Subcutaneous abdominal adipose tissue (tissue), 5 donors: ENCODE results near the gene ARSJ.
"Not testable (repeated sequence)": the region's sequence is repeated elsewhere in the genome, so short reads cannot be mapped to it uniquely, and the experiment has no call there.

Source experiments
- H3K27ac ChIP-seq: one replicate; pipeline ENCODE4 v1.7.0; 2013; ENCODE audit warnings: low read depth, mild to moderate bottlenecking, inconsistent platforms, low read length, moderate library complexity
- H3K27me3 ChIP-seq, 5 donors: one replicate each; pipeline ENCODE4 v1.7.0; 2013; ENCODE audit warnings: low read length in 5 of 5, inconsistent platforms in 1 of 5; ENCODE audit not compliant: control insufficient read depth in 5 of 5, insufficient read depth in 4 of 5
- H3K36me3 ChIP-seq, 5 donors: one replicate each; pipeline ENCODE4 v1.7.0; 2013; ENCODE audit warnings: low read length in 5 of 5; ENCODE audit not compliant: control insufficient read depth in 5 of 5, insufficient read depth in 5 of 5
- H3K4me1 ChIP-seq, 5 donors: one replicate each; pipeline ENCODE4 v1.7.0; 2013; ENCODE audit warnings: low read length in 5 of 5, mild to moderate bottlenecking in 3 of 5, moderate library complexity in 1 of 5; ENCODE audit not compliant: control insufficient read depth in 5 of 5, insufficient read depth in 5 of 5
- H3K4me3 ChIP-seq, 5 donors: one replicate each; pipeline ENCODE4 v1.7.0; 2013; ENCODE audit warnings: low read length in 5 of 5, low read depth in 1 of 5
- H3K9ac ChIP-seq, 5 donors: one replicate each; pipeline ENCODE4 v1.7.0; 2013; ENCODE audit warnings: low read length in 5 of 5, mild to moderate bottlenecking in 4 of 5, moderate library complexity in 3 of 5
- H3K9me3 ChIP-seq, 5 donors: one replicate each; pipeline ENCODE4 v1.7.0; 2013; ENCODE audit warnings: low read length in 5 of 5; ENCODE audit not compliant: control insufficient read depth in 5 of 5
- donor health status: healthy.
- donor health status: healthy.
- donor health status: healthy.
- donor health status: healthy.
- donor health status: healthy.

Gene ARSJ

GRCh38 chr4:114015444-114015899 lies 36.0 kb upstream of the ARSJ start:
- Histone ChIP-seq H3K4me1 (peaks cover 0 to 4% (median 0%) of the 10 kb centered on the region in 5 donors), H3K36me3 (no peaks in the 10 kb centered on the region), H3K27ac (no peak overlapping the region), H3K9me3 (peaks cover 0 to 3% (median 0%) of the 10 kb centered on the region in 5 donors), H3K27me3 (no peaks in the 10 kb centered on the region), H3K4me3 (no peak overlapping the region), H3K9ac (no peak overlapping the region)

- H3K36me3 ChIP-seq, H3K4me3 ChIP-seq, H3K9me3 ChIP-seq, H3K4me1 ChIP-seq, H3K27ac ChIP-seq, H3K27me3 ChIP-seq, H3K9ac ChIP-seq: not testable (repeated sequence)
Observed at GRCh38 chr4:114013201-114013600, 33.8 kb upstream of the ARSJ start.

- H3K27ac ChIP-seq = no peak overlapping the region
- H3K36me3 ChIP-seq = no peaks in the 10 kb centered on the region
- no peak overlapping the region for H3K4me3 ChIP-seq
- H3K9me3 ChIP-seq = peaks cover 0 to 3% (median 0%) of the 10 kb centered on the region in 5 donors
- H3K27me3 ChIP-seq = no peaks in the 10 kb centered on the region
- H3K4me1 ChIP-seq = no peaks in the 10 kb centered on the region
- no peak overlapping the region for H3K9ac ChIP-seq
Observed at GRCh38 chr4:114012749-114013148, 33.3 kb upstream of the ARSJ start.

- Histone ChIP-seq H3K4me3 (no peak overlapping the region), H3K27ac (no peak overlapping the region), H3K9me3 (no peaks in the 10 kb centered on the region), H3K27me3 (no peaks in the 10 kb centered on the region), H3K9ac (no peak overlapping the region), H3K36me3 (no peaks in the 10 kb centered on the region), H3K4me1 (peaks cover 0 to 6% (median 0%) of the 10 kb centered on the region in 5 donors)
Observed at GRCh38 chr4:114005569-114006442, 26.4 kb upstream of the ARSJ start.

GRCh38 chr4:114004483-114005226 lies 25.2 kb upstream of the ARSJ start:
- H3K36me3 ChIP-seq, H3K27me3 ChIP-seq, H3K27ac ChIP-seq, H3K9me3 ChIP-seq, H3K4me1 ChIP-seq, H3K9ac ChIP-seq, H3K4me3 ChIP-seq: not testable (repeated sequence)

GRCh38 chr4:113998531-113998930 lies 19.1 kb upstream of the ARSJ start:
- no peaks in the 10 kb centered on the region for H3K9me3 ChIP-seq
- no peaks in the 10 kb centered on the region for H3K36me3 ChIP-seq
- H3K9ac ChIP-seq = no peak overlapping the region
- no peaks in the 10 kb centered on the region for H3K4me1 ChIP-seq
- no peaks in the 10 kb centered on the region for H3K27me3 ChIP-seq
- no peak overlapping the region for H3K27ac ChIP-seq
- H3K4me3 ChIP-seq = no peak overlapping the region

GRCh38 chr4:113998079-113998478 lies 18.6 kb upstream of the ARSJ start:
- Histone ChIP-seq H3K9ac (no peak overlapping the region), H3K4me3 (no peak overlapping the region), H3K27me3 (no peaks in the 10 kb centered on the region), H3K4me1 (no peaks in the 10 kb centered on the region), H3K27ac (no peak overlapping the region), H3K36me3 (no peaks in the 10 kb centered on the region), H3K9me3 (no peaks in the 10 kb centered on the region)

GRCh38 chr4:113997206-113997605 lies 17.8 kb upstream of the ARSJ start:
- Histone ChIP-seq H3K4me3 (no peak overlapping the region), H3K9ac (no peak overlapping the region), H3K36me3 (no peaks in the 10 kb centered on the region), H3K4me1 (no peaks in the 10 kb centered on the region), H3K27me3 (no peaks in the 10 kb centered on the region), H3K27ac (no peak overlapping the region), H3K9me3 (no peaks in the 10 kb centered on the region)

- Histone ChIP-seq H3K36me3 (no peaks in the 10 kb centered on the region), H3K4me3 (no peak overlapping the region), H3K27ac (no peak overlapping the region), H3K27me3 (no peaks in the 10 kb centered on the region), H3K9me3 (no peaks in the 10 kb centered on the region), H3K9ac (no peak overlapping the region), H3K4me1 (no peaks in the 10 kb centered on the region)
Observed at GRCh38 chr4:113996599-113997177, 17.2 kb upstream of the ARSJ start.

- no peak overlapping the region for H3K4me3 ChIP-seq
Observed at GRCh38 chr4:113993887-113994286, 14.4 kb upstream of the ARSJ start.

More at GRCh38 chr4:113993887-113994286, 14.4 kb upstream of the ARSJ start:
- H3K36me3 ChIP-seq = no peaks in the 10 kb centered on the region
- H3K9ac ChIP-seq = no peak overlapping the region
- H3K9me3 ChIP-seq = no peaks in the 10 kb centered on the region
- no peak overlapping the region for H3K27ac ChIP-seq
- H3K4me1 ChIP-seq = no peaks in the 10 kb centered on the region
- H3K27me3 ChIP-seq = no peaks in the 10 kb centered on the region
